ENCODE measurements around the gene PISD.
A peak's percentile ranks its signal among the peaks of the same experiment; 100 is the strongest.

Gene PISD

GRCh38 chr22:31646186-31647019 is 15.6 kb downstream of the PISD start (continued):
- TF ChIP-seq PRDM10 (tag by site-specific recombination; IDR thresholded peaks at IDR 0.05) (peak; percentile 29), ZNF366 (tag by site-specific recombination; conservative IDR thresholded peaks at IDR 0.05) (peak; percentile 89), ZNF610 (tag by site-specific recombination; IDR thresholded peaks at IDR 0.05; ENCODE audit: borderline replicate concordance) (no peak), ZSCAN30 (tag by site-specific recombination; IDR thresholded peaks at IDR 0.05) (no peak; the same call in 1 of the 2 replicates), ZFP37 (tag by site-specific recombination; IDR thresholded peaks at IDR 0.05) (peak; percentile 78; the same call in 1 of the 2 replicates), KLF16 (tag by site-specific recombination; IDR thresholded peaks at IDR 0.05) (no peak), EGR2 (tag by site-specific recombination; IDR thresholded peaks at IDR 0.05; ENCODE audit: low read depth) (no peak), PBX3 (CRISPR knock-in tag; IDR thresholded peaks at IDR 0.05) (no peak), ZNF548 (tag by site-specific recombination; IDR thresholded peaks at IDR 0.05) (no peak), YY2 (tag by site-specific recombination; IDR thresholded peaks at IDR 0.05) (no peak), ZNF354C (tag by site-specific recombination; IDR thresholded peaks at IDR 0.05; ENCODE audit: borderline replicate concordance, low read depth) (no peak), ZSCAN4 (tag by site-specific recombination; IDR thresholded peaks at IDR 0.05) (no peak), GLIS2 (tag by site-specific recombination; IDR thresholded peaks at IDR 0.05) (peak; percentile 60; the same call in 1 of the 2 replicates), ZNF138 (tag by site-specific recombination; IDR thresholded peaks at IDR 0.05; ENCODE audit: borderline replicate concordance) (no peak), IKZF3 (tag by site-specific recombination; IDR thresholded peaks at IDR 0.05) (0 out of 2 replicates have a peak, but pooled peaks have one; percentile 43), ZNF544 (tag by site-specific recombination; IDR thresholded peaks at IDR 0.05) (no peak), ZFP69B (tag by site-specific recombination; IDR thresholded peaks at IDR 0.05) (no peak), ZNF335 (tag by site-specific recombination; conservative IDR thresholded peaks at IDR 0.05) (peak; percentile 13; the same call in 1 of the 2 replicates), ZNF501 (tag by site-specific recombination; IDR thresholded peaks at IDR 0.05) (no peak), ZXDB (tag by site-specific recombination; IDR thresholded peaks at IDR 0.05) (peak; percentile 52; the same call in 1 of the 2 replicates), ZNF449 (tag by site-specific recombination; IDR thresholded peaks at IDR 0.05) (no peak), HOXA7 (CRISPR knock-in tag; IDR thresholded peaks at IDR 0.05; ENCODE audit: borderline replicate concordance) (no peak), ZNF19 (tag by site-specific recombination; IDR thresholded peaks at IDR 0.05; ENCODE audit: low read depth) (no peak), ZNF184 (tag by site-specific recombination; IDR thresholded peaks at IDR 0.05) (peak; percentile 83; the same call in 1 of the 2 replicates), ZNF112 (tag by site-specific recombination; IDR thresholded peaks at IDR 0.05) (no peak), ZFP3 (tag by site-specific recombination; IDR thresholded peaks at IDR 0.05; ENCODE audit: low read depth) (no peak), ZNF664 (tag by site-specific recombination; IDR thresholded peaks at IDR 0.05) (0 out of 2 replicates have a peak, but pooled peaks have one; percentile 10), ZNF585B (tag by site-specific recombination; IDR thresholded peaks at IDR 0.05) (no peak), SCRT1 (tag by site-specific recombination; IDR thresholded peaks at IDR 0.05; ENCODE audit: borderline replicate concordance) (no peak), ZBTB20 (tag by site-specific recombination; IDR thresholded peaks at IDR 0.05) (no peak), ZNF555 (tag by site-specific recombination; conservative IDR thresholded peaks at IDR 0.05) (no peak), ZNF776 (tag by site-specific recombination; IDR thresholded peaks at IDR 0.05; ENCODE audit: borderline replicate concordance) (no peak), GFI1B (tag by site-specific recombination; IDR thresholded peaks at IDR 0.05) (no peak), ZNF248 (tag by site-specific recombination; IDR thresholded peaks at IDR 0.05) (no peak)
